ENCODE results near the gene FEM1C.

Gene FEM1C

GRCh38 chr5:115544436-115545350, at the start of gene FEM1C:
Gene FEM1C, minus strand, starts transcription at chr5:115544775. Its CDS starts 1,282 bp downstream, at chr5:115543493.
- TF ChIP-seq CTCF (IDR thresholded peaks at IDR 0.05) = no peak

GRCh38 chr5:115589043-115589442, 44.5 kb upstream of the FEM1C start:
- TF ChIP-seq CTCF (IDR thresholded peaks at IDR 0.05) = no peak

GRCh38 chr5:115588640-115589039, 44.1 kb upstream of the FEM1C start:
- TF ChIP-seq CTCF (IDR thresholded peaks at IDR 0.05) = no peak

- TF ChIP-seq CTCF (IDR thresholded peaks at IDR 0.05) = peak; percentile 61
Observed at GRCh38 chr5:115586525-115587146, 42.1 kb upstream of the FEM1C start.

- TF ChIP-seq CTCF (IDR thresholded peaks at IDR 0.05) = no peak
Observed at GRCh38 chr5:115585265-115585664, 40.7 kb upstream of the FEM1C start.

- no peak for TF ChIP-seq CTCF (IDR thresholded peaks at IDR 0.05)
Observed at GRCh38 chr5:115584501-115584900, 39.9 kb upstream of the FEM1C start.

GRCh38 chr5:115583474-115583873, 38.9 kb upstream of the FEM1C start:
- TF ChIP-seq CTCF (IDR thresholded peaks at IDR 0.05) = no peak
